ENCODE data around the gene KIFC3. TPM values are rescaled to one million over a fixed set of nuclear protein-coding genes. Genes with fewer than 3 reads are reported as not detected.

KIFC3 gene
- total and polyA plus RNA-seq, 2 of the 13 experiments (the other 11 are each of a cell fraction or from before 2014, with no cell fraction given), result 42.1 to 45.3 TPM

DNA sequence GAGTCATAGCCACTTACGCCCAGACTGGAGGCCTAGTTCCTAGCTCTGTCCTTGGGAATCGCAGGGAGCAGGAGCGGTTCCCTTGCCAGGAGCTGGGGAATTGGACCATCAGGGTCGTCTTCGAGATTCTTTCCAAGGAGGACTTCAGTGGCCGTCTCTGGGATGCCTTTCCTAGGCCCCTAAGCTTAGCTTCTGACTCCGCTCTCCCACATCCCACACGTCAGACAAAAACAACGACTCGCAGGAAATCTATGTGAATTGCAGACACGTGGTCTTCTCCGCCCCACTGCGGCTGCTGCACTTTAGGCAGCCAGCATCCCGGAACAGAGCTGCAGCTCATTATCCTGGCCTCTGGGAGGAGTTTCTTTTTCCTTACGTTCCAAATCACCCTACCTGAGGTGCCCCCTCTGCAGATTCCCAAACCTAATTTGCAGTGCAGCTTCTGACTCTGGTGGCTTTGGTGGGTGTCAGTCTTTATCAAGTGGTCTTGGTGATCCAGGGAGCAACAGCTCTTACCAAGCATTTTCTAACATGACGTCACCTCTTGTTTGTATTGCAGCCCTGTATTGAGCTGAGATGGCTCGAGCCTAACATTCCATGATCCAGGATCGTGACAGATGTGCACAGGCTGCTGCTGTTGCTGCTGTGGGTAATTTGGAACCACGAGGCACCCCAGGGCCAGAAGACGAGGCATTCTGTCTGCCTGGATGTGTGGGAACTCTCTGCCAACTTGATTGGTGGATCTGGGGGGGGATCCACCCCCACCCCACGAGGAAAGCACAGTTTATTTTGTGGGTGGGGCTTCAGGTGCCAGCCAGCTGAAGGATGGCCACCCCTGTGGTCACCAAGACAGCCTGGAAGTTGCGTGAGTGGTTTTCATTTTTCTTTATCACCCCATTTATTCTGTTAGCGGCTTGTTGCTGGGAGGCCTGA is 65.6 kb downstream of the KIFC3 start (continued):
- TF ChIP-seq FOXJ3 (CRISPR knock-in tag; IDR thresholded peaks at IDR 0.05; ENCODE audit: borderline replicate concordance) (0 out of 2 replicates have a peak, but pooled peaks have one; percentile 49), NKX3-1 (CRISPR knock-in tag; IDR thresholded peaks at IDR 0.05) (no peak)

DNA sequence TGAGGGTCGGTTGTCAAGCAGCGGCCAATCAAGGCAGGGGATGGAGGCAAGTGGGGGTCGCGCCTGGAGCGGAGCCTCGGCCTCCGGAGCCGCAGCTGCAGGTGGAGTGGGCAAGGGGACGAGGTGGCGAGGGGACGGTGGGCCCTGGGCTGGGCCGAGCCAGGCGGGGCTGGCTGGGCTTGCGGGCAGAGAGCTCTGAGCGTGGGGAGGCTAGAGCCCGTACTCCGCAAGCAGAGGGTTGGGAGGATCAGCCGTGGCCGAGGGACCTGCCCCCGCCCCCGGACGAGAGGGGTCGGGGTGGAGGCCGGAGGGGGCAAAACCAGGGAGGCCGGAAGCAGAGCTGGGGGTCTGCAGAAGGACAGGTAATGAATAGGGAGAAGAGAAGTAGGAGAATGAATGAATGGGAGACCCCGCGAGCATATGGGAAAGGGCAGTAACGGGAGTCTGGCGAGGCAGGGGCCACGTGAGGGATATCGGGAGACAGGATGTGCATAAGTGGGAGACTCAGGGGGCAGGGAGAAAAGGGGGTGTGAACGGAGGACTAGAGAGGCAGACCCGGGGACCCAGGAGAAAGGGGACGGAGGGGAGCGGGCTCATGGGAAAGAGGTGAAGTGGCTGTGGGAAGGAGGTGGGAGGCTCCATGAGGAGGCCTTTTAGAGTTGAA is 66.4 kb downstream of the KIFC3 start, which contains the start of gene KATNB1:
Gene KATNB1 (plus strand): TSS at position 16 of the 664 bp plus-strand sequence. CDS start 1,474 bp downstream, outside the sequence.
- Histone ChIP-seq H3K79me2 (ENCODE audit: insufficient read depth, low read length) (no peaks in the 10 kb centered on the region), H3K9me3 (ENCODE audit: low read length) (no peaks in the 10 kb centered on the region), H3K4me1 (ENCODE audit: insufficient read depth, low read length) (peaks cover 34% of the 10 kb centered on the region), H3K36me3 (replicated peaks in 1 of 2; ENCODE audit: control insufficient read depth in 1 of 2, insufficient read depth in 2 of 2, low read length in 2 of 2) (no peaks in the 10 kb centered on the region), H4K20me1 (ENCODE audit: insufficient read depth, low read length) (no peaks in the 10 kb centered on the region), H2AFZ (ENCODE audit: low read length) (peak within 1 kb of the TSS; percentile 20), H3K27ac (ENCODE audit: extremely low read length, insufficient read depth, low read length) (peak within 1 kb of the TSS; percentile 81), H3K27me3 (ENCODE audit: control insufficient read depth in 1 of 2, insufficient read depth in 2 of 2, low read length in 2 of 2) (no peaks in the 10 kb centered on the region; a peak in 1 of 5 replicates), H3K4me3 (replicated peaks in 1 of 3; ENCODE audit: insufficient read depth in 1 of 3, low read depth in 2 of 3, low read length in 3 of 3) (peak within 1 kb of the TSS; percentile 82 to 91 (median 82)), H3K9ac (ENCODE audit: insufficient read depth, low read depth, low read length) (peak within 1 kb of the TSS; percentile 86), H3K4me2 (ENCODE audit: low read depth, low read length) (peak within 1 kb of the TSS; percentile 100)
- under 1% methylated on average over 31 of the region's 35 CpGs for WGBS (ENCODE audit: low lambda C conversion rate)
- ATAC-seq (no peak), DNase-seq (ENCODE audit: low spot score) (no peak), FAIRE-seq (no peak)
- no TSS peak for BruUV-seq (replicated peaks)
- in situ Hi-C loops (cut with HindIII; ENCODE audit: extremely low pct_ligation_motif_present, low pct_unique_long_range_greater_than_20kb) (no loop called here), intact Hi-C loops (cut with micrococcal nuclease; ENCODE audit: unreplicated experiment) (loop anchor here (1.0 to 10.0 kb wide), 3 partner anchors 87 to 269 kb away; partner anchors contain the start of genes USB1 and ZNF319)
- POLR2A ChIA-PET, result interaction anchor here (0.6 to 3.7 kb wide), 50 partner anchors 10 to 393 kb away, joined by 3 to 41 read pairs (median 6); partner anchors contain the start of genes ADGRG3, CFAP20, CIAPIN1 and COQ9
- CTCF ChIA-PET (ENCODE audit: low intra/inter-chr PET ratio, low total read pairs), result interaction anchor here (0.8 to 1.1 kb wide), 2 partner anchors 86 to 87 kb away, joined by 5 to 7 read pairs; no protein-coding TSS in a partner anchor
- TF ChIP-seq ATF6 (CRISPR knock-in tag; conservative IDR thresholded peaks at IDR 0.05) (no peak), ZNF121 (CRISPR knock-in tag; IDR thresholded peaks at IDR 0.05) (no peak), ATF7 (IDR thresholded peaks at IDR 0.05) (no peak), ATF7 (CRISPR knock-in tag; IDR thresholded peaks at IDR 0.05) (no peak), EZH2 (conservative IDR thresholded peaks at IDR 0.05; ENCODE audit: low read depth, low read length) (no peak), ZNF235 (CRISPR knock-in tag; IDR thresholded peaks at IDR 0.05; ENCODE audit: borderline replicate concordance) (0 out of 2 replicates have a peak, but pooled peaks have one; percentile 53), ZNF605 (CRISPR knock-in tag; IDR thresholded peaks at IDR 0.05) (no peak), SP5 (CRISPR knock-in tag; IDR thresholded peaks at IDR 0.05; ENCODE audit: borderline replicate concordance, low read depth) (no peak), ZNF615 (CRISPR knock-in tag; IDR thresholded peaks at IDR 0.05; ENCODE audit: borderline replicate concordance) (no peak), AHR (CRISPR knock-in tag; IDR thresholded peaks at IDR 0.05) (peak; percentile 30; the same call in 1 of the 2 replicates), ZFP36L2 (CRISPR knock-in tag; IDR thresholded peaks at IDR 0.05) (no peak), ELF1 (CRISPR knock-in tag; IDR thresholded peaks at IDR 0.05) (no peak), ZNF75D (CRISPR knock-in tag; IDR thresholded peaks at IDR 0.05; ENCODE audit: borderline replicate concordance) (0 out of 2 replicates have a peak, but pooled peaks have one; percentile 76), POLR2A (IDR thresholded peaks at IDR 0.05; ENCODE audit: insufficient read depth in 1 of 2, low read depth in 2 of 2, low read length in 2 of 2) (peak; percentile 40 to 65; a peak in 2 of 4 replicates), IRX3 (CRISPR knock-in tag; IDR thresholded peaks at IDR 0.05; ENCODE audit: borderline replicate concordance, low read depth) (no peak)
- TF ChIP-seq, protein P1, sequence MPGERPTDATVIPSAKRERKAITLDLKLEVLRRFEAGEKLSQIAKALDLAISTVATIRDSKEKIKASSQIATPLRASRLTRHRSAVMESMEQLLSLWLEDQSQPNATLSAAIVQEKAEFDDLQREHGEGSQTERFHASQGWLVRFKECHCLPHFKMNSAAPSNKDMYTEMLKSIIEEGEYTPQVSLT (CRISPR knock-in tag; IDR thresholded peaks at IDR 0.05; ENCODE audit: borderline replicate concordance, low read depth), result no peak
- TF ChIP-seq, protein P2, sequence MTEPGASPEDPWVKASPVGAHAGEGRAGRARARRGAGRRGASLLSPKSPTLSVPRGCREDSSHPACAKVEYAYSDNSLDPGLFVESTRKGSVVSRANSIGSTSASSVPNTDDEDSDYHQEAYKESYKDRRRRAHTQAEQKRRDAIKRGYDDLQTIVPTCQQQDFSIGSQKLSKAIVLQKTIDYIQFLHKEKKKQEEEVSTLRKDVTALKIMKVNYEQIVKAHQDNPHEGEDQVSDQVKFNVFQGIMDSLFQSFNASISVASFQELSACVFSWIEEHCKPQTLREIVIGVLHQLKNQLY (CRISPR knock-in tag; IDR thresholded peaks at IDR 0.05), result 0 out of 2 replicates have a peak, but pooled peaks have one; percentile 10

Data from HepG2 (cell line).